HepG2 (cell line): Measurements from ENCODE around the gene KLHL11. TPM values are rescaled to one million over a fixed set of nuclear protein-coding genes. Genes with fewer than 3 reads are reported as not detected.
A peak's percentile ranks its signal among the peaks of the same experiment; 100 is the strongest.

Source experiments
- CBX5 ChIP-seq: sonication (generic); formaldehyde crosslinking; IDR thresholded peaks from 2 replicates; pipeline ENCODE4 v1.4.0; 2020; ENCODE audit warnings: missing genetic modification reagents, borderline replicate concordance
- CHD4 ChIP-seq: fragments of 200-600 bp; sonication (generic); IDR thresholded peaks from 2 replicates; pipeline ENCODE4 v1.7.0; 2017; ENCODE audit warnings: mild to moderate bottlenecking, low read length, borderline replicate concordance
- ERF ChIP-seq: IDR thresholded peaks from 2 replicates; pipeline ENCODE4 v1.6.1; 2018; ENCODE audit warnings: missing biosample characterization, missing genetic modification reagents
- ETV6 ChIP-seq: sonication (generic); formaldehyde crosslinking; conservative IDR thresholded peaks from 2 replicates; pipeline ENCODE4 v1.4.0; 2020; ENCODE audit warnings: missing genetic modification reagents
- FOSL2 ChIP-seq: sonication (generic); formaldehyde crosslinking; IDR thresholded peaks from 2 replicates; pipeline ENCODE4 v1.4.0; 2020; ENCODE audit warnings: missing genetic modification reagents
- GABPB1 ChIP-seq: IDR thresholded peaks from 2 replicates; pipeline ENCODE4 v1.6.1; 2016; ENCODE audit warnings: mild to moderate bottlenecking, missing genetic modification reagents, moderate library complexity, missing compliant biosample characterization
- HDAC2 ChIP-seq: sonication (generic); formaldehyde crosslinking; IDR thresholded peaks from 2 replicates; pipeline ENCODE4 v1.4.0; 2020; ENCODE audit warnings: missing genetic modification reagents
- HNRNPUL1 ChIP-seq: fragments of 200-400 bp; formaldehyde crosslinking; IDR thresholded peaks from 2 replicates; pipeline ENCODE4 v1.6.1; 2017; ENCODE audit warnings: low read depth, mild to moderate bottlenecking, low read length, moderate library complexity
- HOXA3 ChIP-seq: sonication (generic); formaldehyde crosslinking; IDR thresholded peaks from 2 replicates; pipeline ENCODE4 v1.5.0; 2020; ENCODE audit warnings: missing genetic modification reagents
- KDM6A ChIP-seq: IDR thresholded peaks from 2 replicates; pipeline ENCODE4 v1.6.1; 2016; ENCODE audit warnings: low read depth
- POLR2G ChIP-seq: fragments of 200-400 bp; formaldehyde crosslinking; IDR thresholded peaks from 2 replicates; pipeline ENCODE4 v1.6.1; 2018; ENCODE audit warnings: mild to moderate bottlenecking, low read depth, low read length, moderate library complexity
- RBFOX2 ChIP-seq: fragments of 200-400 bp; formaldehyde crosslinking; IDR thresholded peaks from 2 replicates; pipeline ENCODE4 v1.6.1; 2017; ENCODE audit warnings: low read depth, mild to moderate bottlenecking, low read length
- REPIN1 ChIP-seq: sonication (generic); formaldehyde crosslinking; IDR thresholded peaks from 2 replicates; pipeline ENCODE4 v1.8.0; 2022; ENCODE audit warnings: missing genetic modification reagents, low read depth, mild to moderate bottlenecking, borderline replicate concordance
- SMAD3 ChIP-seq: sonication (generic); formaldehyde crosslinking; IDR thresholded peaks from 2 replicates; pipeline ENCODE4 v1.4.0; 2020; ENCODE audit warnings: missing genetic modification reagents
- SNAI1 ChIP-seq: sonication (generic); formaldehyde crosslinking; IDR thresholded peaks from 2 replicates; pipeline ENCODE4 v1.5.0; 2020; ENCODE audit warnings: mild to moderate bottlenecking, missing genetic modification reagents, borderline replicate concordance
- SP4 ChIP-seq: sonication (generic); formaldehyde crosslinking; IDR thresholded peaks from 2 replicates; pipeline ENCODE4 v1.8.1; 2023; ENCODE audit warnings: mild to moderate bottlenecking, missing genetic modification reagents
- TAF1 ChIP-seq: sonication (generic); formaldehyde crosslinking; IDR thresholded peaks from 2 replicates; pipeline ENCODE4 v1.4.0; 2020; ENCODE audit warnings: missing genetic modification reagents
- ZFX ChIP-seq: sonication (generic); formaldehyde crosslinking; IDR thresholded peaks from 2 replicates; pipeline ENCODE4 v1.4.0; 2020; ENCODE audit warnings: mild to moderate bottlenecking, low read depth, missing genetic modification reagents, moderate library complexity
- ZNF264 ChIP-seq: sonication (generic); formaldehyde crosslinking; IDR thresholded peaks from 2 replicates; pipeline ENCODE4 v1.4.0; 2020; ENCODE audit warnings: missing genetic modification reagents
- ZNF30 ChIP-seq: sonication (generic); formaldehyde crosslinking; IDR thresholded peaks from 2 replicates; pipeline ENCODE4 v1.5.0; 2020; ENCODE audit warnings: mild to moderate bottlenecking, missing genetic modification reagents
- ZNF350 ChIP-seq: sonication (generic); formaldehyde crosslinking; IDR thresholded peaks from 2 replicates; pipeline ENCODE4 v1.4.0; 2020; ENCODE audit warnings: mild to moderate bottlenecking, low read depth, missing genetic modification reagents, borderline replicate concordance
- ZNF616 ChIP-seq: sonication (generic); formaldehyde crosslinking; IDR thresholded peaks from 2 replicates; pipeline ENCODE4 v1.5.0; 2020; ENCODE audit warnings: low read depth, mild to moderate bottlenecking, missing genetic modification reagents
- ZNF766 ChIP-seq: sonication (generic); formaldehyde crosslinking; IDR thresholded peaks from 2 replicates; pipeline ENCODE4 v1.5.0; 2020; ENCODE audit warnings: missing genetic modification reagents, borderline replicate concordance
- ZNF850 ChIP-seq: sonication (generic); formaldehyde crosslinking; conservative IDR thresholded peaks from 2 replicates; pipeline ENCODE4 v1.9.0; 2021; ENCODE audit warnings: mild to moderate bottlenecking, missing genetic modification reagents
- polyA plus RNA-seq, 8 experiments: library from polyadenylated mRNA; depleted of rRNA in 3 of 8; stranded (reverse) in 7 of 8; unstranded in 1 of 8; fragments of >200 nt; fragmentation: Illumina TruSeq in 4 of 8; extraction: Trizol in 4 of 8; gene quantifications; 2 replicates each; pipeline versions ENCODE4 v1.2.1 to v1.2.3, GENCODE V29; 2011 to 2016; ENCODE audit warnings: low read depth in 4 of 8, missing spikeins in 1 of 8, mixed read lengths in 1 of 8; ENCODE audit not compliant: insufficient read depth in 1 of 8
- total RNA-seq, 5 experiments: library from RNA; depleted of rRNA; stranded (reverse); fragments of >200 nt; fragmentation: Illumina TruSeq; extraction: Trizol; gene quantifications; 2 replicates each; pipeline ENCODE4 v1.2.3, GENCODE V29; 2016; ENCODE audit warnings: low read depth in 1 of 5
- TF ChIP-seq, protein P1 (sequence below), 2 experiments: IDR thresholded peaks; 2 replicates each; pipeline ENCODE4 v1.6.1; 2011 to 2012; ENCODE audit warnings: low read length in 2 of 2, borderline replicate concordance in 1 of 2, low read depth in 1 of 2, mild to moderate bottlenecking in 1 of 2, moderate library complexity in 1 of 2
- TF ChIP-seq, protein P2 (sequence below): IDR thresholded peaks from 2 replicates; pipeline ENCODE4 v1.6.1; 2016; ENCODE audit warnings: missing compliant biosample characterization, missing genetic modification reagents, borderline replicate concordance

KLHL11 gene
- total and polyA plus RNA-seq, 2 of the 13 experiments (the other 11 are each of a cell fraction or from before 2014, with no cell fraction given) = 7.7 to 27.5 TPM

DNA sequence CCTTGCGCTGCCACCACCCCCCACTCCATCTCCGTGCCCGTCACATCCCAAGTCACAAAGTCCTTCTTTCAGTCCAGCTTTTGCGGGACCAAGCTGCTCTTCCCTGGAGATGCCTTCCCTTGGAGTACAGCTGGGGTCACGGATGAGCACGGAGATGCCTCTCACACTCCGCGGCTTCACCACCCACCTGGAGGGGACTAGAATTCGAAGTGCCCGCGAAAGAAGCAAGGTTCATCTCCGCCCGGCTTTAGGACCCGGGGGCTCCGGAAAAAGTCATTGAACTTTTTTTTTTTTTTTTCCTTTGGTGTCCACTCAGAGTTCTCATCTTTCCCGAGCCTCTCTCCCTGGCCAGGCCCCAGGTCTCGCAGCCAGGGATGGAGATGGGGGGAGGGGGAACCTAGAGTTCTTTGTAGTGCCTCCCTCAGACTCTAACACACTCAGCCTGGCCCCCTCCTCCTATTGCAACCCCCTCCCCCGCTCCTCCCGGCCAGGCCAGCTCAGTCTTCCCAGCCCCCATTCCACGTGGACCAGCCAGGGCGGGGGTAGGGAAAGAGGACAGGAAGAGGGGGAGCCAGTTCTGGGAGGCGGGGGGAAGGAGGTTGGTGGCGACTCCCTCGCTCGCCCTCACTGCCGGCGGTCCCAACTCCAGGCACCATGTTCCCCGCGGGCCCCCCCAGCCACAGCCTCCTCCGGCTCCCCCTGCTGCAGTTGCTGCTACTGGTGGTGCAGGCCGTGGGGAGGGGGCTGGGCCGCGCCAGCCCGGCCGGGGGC lies 52.7 kb downstream of the KLHL11 start, which contains the start of gene FKBP10 (continued):
- TF ChIP-seq CBX5 (CRISPR knock-in tag) = peak; percentile 16; the same call in 1 of the 2 replicates
- no peak for TF ChIP-seq HNRNPUL1
- TF ChIP-seq, protein P1, sequence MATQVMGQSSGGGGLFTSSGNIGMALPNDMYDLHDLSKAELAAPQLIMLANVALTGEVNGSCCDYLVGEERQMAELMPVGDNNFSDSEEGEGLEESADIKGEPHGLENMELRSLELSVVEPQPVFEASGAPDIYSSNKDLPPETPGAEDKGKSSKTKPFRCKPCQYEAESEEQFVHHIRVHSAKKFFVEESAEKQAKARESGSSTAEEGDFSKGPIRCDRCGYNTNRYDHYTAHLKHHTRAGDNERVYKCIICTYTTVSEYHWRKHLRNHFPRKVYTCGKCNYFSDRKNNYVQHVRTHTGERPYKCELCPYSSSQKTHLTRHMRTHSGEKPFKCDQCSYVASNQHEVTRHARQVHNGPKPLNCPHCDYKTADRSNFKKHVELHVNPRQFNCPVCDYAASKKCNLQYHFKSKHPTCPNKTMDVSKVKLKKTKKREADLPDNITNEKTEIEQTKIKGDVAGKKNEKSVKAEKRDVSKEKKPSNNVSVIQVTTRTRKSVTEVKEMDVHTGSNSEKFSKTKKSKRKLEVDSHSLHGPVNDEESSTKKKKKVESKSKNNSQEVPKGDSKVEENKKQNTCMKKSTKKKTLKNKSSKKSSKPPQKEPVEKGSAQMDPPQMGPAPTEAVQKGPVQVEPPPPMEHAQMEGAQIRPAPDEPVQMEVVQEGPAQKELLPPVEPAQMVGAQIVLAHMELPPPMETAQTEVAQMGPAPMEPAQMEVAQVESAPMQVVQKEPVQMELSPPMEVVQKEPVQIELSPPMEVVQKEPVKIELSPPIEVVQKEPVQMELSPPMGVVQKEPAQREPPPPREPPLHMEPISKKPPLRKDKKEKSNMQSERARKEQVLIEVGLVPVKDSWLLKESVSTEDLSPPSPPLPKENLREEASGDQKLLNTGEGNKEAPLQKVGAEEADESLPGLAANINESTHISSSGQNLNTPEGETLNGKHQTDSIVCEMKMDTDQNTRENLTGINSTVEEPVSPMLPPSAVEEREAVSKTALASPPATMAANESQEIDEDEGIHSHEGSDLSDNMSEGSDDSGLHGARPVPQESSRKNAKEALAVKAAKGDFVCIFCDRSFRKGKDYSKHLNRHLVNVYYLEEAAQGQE (IDR thresholded peaks at IDR 0.05; ENCODE audit: borderline replicate concordance in 1 of 2, low read depth in 1 of 2, low read length in 2 of 2) = peak in 1 of 2 experiments; percentile 45; a peak in 2 of 4 replicates
- peak; percentile 79 for TF ChIP-seq GABPB1 (CRISPR knock-in tag)
- peak; percentile 20; the same call in 1 of the 2 replicates for TF ChIP-seq ZNF30 (CRISPR knock-in tag)
- TF ChIP-seq TAF1 (CRISPR knock-in tag) = peak; percentile 57; the same call in 1 of the 2 replicates
- peak; percentile 33; the same call in 1 of the 2 replicates for TF ChIP-seq FOSL2 (CRISPR knock-in tag)
- 0 out of 2 replicates have a peak, but pooled peaks have one; percentile 55 for TF ChIP-seq ZNF264 (CRISPR knock-in tag)
- TF ChIP-seq, protein P2, sequence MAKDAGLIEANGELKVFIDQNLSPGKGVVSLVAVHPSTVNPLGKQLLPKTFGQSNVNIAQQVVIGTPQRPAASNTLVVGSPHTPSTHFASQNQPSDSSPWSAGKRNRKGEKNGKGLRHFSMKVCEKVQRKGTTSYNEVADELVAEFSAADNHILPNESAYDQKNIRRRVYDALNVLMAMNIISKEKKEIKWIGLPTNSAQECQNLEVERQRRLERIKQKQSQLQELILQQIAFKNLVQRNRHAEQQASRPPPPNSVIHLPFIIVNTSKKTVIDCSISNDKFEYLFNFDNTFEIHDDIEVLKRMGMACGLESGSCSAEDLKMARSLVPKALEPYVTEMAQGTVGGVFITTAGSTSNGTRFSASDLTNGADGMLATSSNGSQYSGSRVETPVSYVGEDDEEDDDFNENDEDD (CRISPR knock-in tag) = peak; percentile 50; the same call in 1 of the 2 replicates
- 0 out of 2 replicates have a peak, but pooled peaks have one; percentile 27 for TF ChIP-seq SMAD3 (CRISPR knock-in tag)
- TF ChIP-seq HOXA3 (CRISPR knock-in tag) = peak; percentile 11; the same call in 1 of the 2 replicates
- TF ChIP-seq ZNF766 (CRISPR knock-in tag) = no peak; the same call in 1 of the 2 replicates
- TF ChIP-seq ETV6 (CRISPR knock-in tag) = no peak
- TF ChIP-seq RBFOX2 = peak; percentile 85
- no peak; the same call in 1 of the 2 replicates for TF ChIP-seq ERF (CRISPR knock-in tag)
- TF ChIP-seq ZNF850 (CRISPR knock-in tag) = 0 out of 2 replicates have a peak, but pooled peaks have one; percentile 59
- peak; percentile 39; the same call in 1 of the 2 replicates for TF ChIP-seq KDM6A (CRISPR knock-in tag)
- peak; percentile 73; the same call in 1 of the 2 replicates for TF ChIP-seq POLR2G
- TF ChIP-seq ZNF616 (CRISPR knock-in tag) = peak; percentile 62; the same call in 1 of the 2 replicates
- TF ChIP-seq REPIN1 = peak; percentile 74
- TF ChIP-seq CHD4 = peak; percentile 47; the same call in 1 of the 2 replicates
- TF ChIP-seq ZFX (CRISPR knock-in tag) = peak; percentile 75
- no peak for TF ChIP-seq HDAC2
- TF ChIP-seq ZNF350 (CRISPR knock-in tag) = peak; percentile 73
- TF ChIP-seq SNAI1 (CRISPR knock-in tag) = peak; percentile 93; the same call in 1 of the 2 replicates
- peak; percentile 57 for TF ChIP-seq SP4 (CRISPR knock-in tag)
